ENCODE measurements around the gene ANTXR2.
"Not testable (repeated sequence)": the region's sequence is repeated elsewhere in the genome, so short reads cannot be mapped to it uniquely, and the experiment has no call there.

Gene ANTXR2

DNA sequence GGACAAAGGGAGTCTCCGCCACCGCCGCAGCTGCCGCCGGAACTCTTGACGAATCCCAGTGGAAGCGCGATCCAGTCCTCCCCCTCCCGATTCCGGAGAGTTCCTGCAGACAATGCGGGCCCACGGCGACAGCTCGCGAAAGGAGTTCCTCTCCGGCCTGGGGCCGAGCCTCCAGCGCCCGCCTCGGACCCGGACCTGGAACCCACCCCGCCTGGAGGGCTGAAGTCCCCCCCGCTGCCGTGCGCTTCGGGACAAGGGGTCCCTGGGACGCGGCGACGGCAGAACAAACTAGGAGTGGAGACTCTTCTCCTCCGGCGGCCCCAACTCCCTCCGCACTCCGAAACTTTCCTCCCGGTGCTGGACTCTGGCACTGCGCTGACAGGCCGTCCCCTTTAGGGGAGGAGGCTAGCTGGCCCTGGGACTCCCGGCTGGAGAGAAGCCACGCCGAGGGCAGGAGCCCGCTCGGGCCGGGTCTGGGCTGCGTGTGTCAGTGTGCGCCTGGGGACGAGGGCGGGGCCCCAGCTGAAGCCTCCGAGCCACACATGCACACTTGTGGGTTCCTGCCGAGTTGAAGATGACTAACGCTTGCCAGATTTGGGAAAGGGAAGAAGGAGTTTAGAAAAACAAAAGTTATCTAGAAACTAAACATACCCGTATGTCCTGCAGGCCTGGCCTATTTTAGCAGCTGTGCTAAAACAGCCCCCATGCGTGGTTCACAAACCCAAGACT lies at the start of gene ANTXR2:
Gene ANTXR2 (minus strand): TSS at position 486 of the 729 bp plus-strand sequence. CDS start 669 bp downstream, outside the sequence.
- no peaks in the 10 kb centered on the region for H3K9me3 Mint-ChIP-seq
- peaks cover 15% of the 10 kb centered on the region for H3K36me3 Mint-ChIP-seq (ENCODE audit: insufficient read depth)
- peak; percentile 39 to 47 for DNase-seq (ENCODE audit: low spot score in 2 of 2)
- H3K4me1 Mint-ChIP-seq: peaks cover 56% of the 10 kb centered on the region
- H3K27ac Mint-ChIP-seq (ENCODE audit: low read depth): peak within 1 kb of the TSS; percentile 95
- H3K27me3 Mint-ChIP-seq: no peaks in the 10 kb centered on the region
- peak within 1 kb of the TSS; percentile 94 for H3K4me3 Mint-ChIP-seq
- ATAC-seq (replicated peaks; ENCODE audit: extremely low read depth, poor library complexity, severe bottlenecking): peak; percentile 77

DNA sequence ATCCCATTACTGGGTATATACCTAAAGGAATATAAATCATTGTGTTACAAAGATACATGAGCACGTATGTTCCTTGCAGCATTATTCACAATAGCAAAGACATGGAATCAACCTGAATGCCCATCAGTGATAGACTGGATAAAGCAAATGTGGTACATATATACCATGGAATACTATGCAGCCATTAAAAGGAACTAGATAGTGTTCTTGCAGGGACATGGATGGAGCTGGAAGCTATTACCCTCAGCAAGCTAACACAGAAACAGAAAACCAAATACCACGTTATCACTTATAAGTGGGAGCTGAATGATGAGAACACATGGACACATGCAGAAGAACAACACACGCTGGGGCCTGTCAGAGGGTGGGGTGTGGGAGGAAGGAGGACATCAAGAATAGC lies 48.8 kb upstream of the ANTXR2 start:
- not testable (repeated sequence) for H3K4me3 Mint-ChIP-seq; H3K27ac Mint-ChIP-seq (ENCODE audit: low read depth); ATAC-seq (replicated peaks; ENCODE audit: extremely low read depth, poor library complexity, severe bottlenecking); DNase-seq (ENCODE audit: low spot score in 2 of 2); H3K9me3 Mint-ChIP-seq; H3K36me3 Mint-ChIP-seq (ENCODE audit: insufficient read depth)
- Mint-ChIP-seq H3K27me3 (peaks cover 12% of the 10 kb centered on the region), H3K4me1 (peaks cover 25% of the 10 kb centered on the region)

DNA sequence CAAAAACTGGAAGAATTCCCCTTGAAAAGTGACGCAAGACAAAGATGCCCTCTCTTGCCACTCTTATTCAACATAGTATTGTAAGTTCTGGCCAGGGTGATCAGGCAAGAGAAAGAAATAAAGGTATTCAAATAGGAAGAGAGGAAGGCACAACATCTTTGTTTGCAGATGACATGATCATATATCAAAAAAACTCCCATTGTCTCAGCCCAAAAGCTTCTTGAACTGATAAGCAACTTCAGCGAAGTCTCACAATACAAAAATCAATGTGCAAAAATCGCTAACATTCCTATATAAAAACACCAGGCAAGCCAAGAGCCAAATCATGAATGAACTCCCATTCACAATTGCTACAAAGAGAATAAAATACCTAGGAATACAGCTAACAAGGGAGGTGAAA lies 46.6 kb upstream of the ANTXR2 start:
- not testable (repeated sequence) for H3K36me3 Mint-ChIP-seq (ENCODE audit: insufficient read depth); H3K4me1 Mint-ChIP-seq

DNA sequence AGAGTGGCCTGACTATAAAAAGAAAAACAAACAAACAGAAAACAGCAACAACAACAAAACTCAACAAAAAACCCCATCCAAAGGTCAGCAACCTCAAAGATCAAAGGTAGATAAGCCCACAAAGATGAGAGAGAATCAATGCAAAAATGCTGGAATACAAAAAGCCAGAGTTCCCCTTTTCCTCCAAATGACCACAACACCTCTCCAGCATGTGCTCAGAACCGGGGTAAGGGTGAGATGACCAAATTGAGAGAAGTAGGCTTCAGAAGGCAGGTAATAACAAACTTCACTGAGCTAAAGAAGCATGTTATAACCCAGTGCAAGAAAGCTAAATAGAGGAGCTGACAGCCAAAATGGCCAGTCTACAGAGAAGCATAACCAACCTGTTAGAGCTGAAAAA lies 43.5 kb upstream of the ANTXR2 start:
- ATAC-seq (replicated peaks; ENCODE audit: extremely low read depth, poor library complexity, severe bottlenecking) (no peak), DNase-seq (ENCODE audit: low spot score in 2 of 2) (no peak)
- no peaks in the 10 kb centered on the region for H3K36me3 Mint-ChIP-seq (ENCODE audit: insufficient read depth)
- H3K4me3 Mint-ChIP-seq: no peak overlapping the region
- H3K27ac Mint-ChIP-seq (ENCODE audit: low read depth): no peak overlapping the region
- peaks cover 7% of the 10 kb centered on the region for H3K9me3 Mint-ChIP-seq
- H3K4me1 Mint-ChIP-seq: no peaks in the 10 kb centered on the region
- H3K27me3 Mint-ChIP-seq: peaks cover 12% of the 10 kb centered on the region

More for the DNA sequence above, 46.6 kb upstream of the ANTXR2 start:
- not testable (repeated sequence) for ATAC-seq (replicated peaks; ENCODE audit: extremely low read depth, poor library complexity, severe bottlenecking); H3K4me3 Mint-ChIP-seq; H3K9me3 Mint-ChIP-seq; DNase-seq (ENCODE audit: low spot score in 2 of 2); H3K27ac Mint-ChIP-seq (ENCODE audit: low read depth)
- peaks cover 12% of the 10 kb centered on the region for H3K27me3 Mint-ChIP-seq

DNA sequence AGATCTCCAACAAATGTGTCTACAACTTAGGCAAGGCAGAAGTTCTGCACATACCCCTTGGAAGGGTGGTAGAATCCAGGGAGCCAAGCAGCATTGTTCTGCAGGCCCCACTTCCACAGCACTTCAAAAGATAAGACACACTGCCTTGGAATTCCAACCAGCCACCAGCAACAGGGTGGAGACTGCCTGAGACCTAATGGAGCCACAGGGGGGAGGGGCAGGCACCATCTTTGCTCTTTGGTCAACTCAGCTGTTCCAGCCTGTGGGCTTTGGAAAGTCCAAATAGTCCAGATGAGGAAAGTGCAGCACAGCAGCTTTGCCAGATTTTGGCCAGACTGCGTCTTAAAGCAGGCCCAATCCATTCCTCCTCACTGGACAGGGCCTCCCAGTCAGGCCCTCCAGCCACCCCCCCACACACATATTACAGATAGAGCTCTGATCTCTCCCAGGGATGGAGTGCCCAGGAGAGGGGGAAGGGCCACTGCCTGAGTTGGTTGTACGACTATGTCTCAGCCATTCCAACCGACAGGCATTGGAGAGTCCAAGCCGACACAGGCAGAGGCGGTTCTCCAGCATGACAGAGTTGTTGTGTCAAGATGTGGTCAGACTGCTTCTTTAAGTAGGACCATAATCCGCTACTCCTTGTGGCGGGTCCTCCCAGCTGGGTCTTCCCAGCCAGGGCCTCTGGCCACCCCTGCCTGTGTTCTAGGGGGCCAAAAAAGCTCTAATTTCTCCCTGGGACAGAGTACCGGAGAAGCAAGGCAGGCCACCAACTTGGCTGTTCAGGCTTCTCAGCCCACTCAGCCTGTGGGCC lies 42.5 kb upstream of the ANTXR2 start:
- H3K4me1 Mint-ChIP-seq: no peaks in the 10 kb centered on the region
- H3K9me3 Mint-ChIP-seq: peaks cover 7% of the 10 kb centered on the region
- H3K36me3 Mint-ChIP-seq (ENCODE audit: insufficient read depth): no peaks in the 10 kb centered on the region
- H3K27ac Mint-ChIP-seq (ENCODE audit: low read depth): no peak overlapping the region
- ATAC-seq (replicated peaks; ENCODE audit: extremely low read depth, poor library complexity, severe bottlenecking) (no peak), DNase-seq (ENCODE audit: low spot score in 2 of 2) (no peak)
- no peak overlapping the region for H3K4me3 Mint-ChIP-seq
- H3K27me3 Mint-ChIP-seq: peaks cover 12% of the 10 kb centered on the region

DNA sequence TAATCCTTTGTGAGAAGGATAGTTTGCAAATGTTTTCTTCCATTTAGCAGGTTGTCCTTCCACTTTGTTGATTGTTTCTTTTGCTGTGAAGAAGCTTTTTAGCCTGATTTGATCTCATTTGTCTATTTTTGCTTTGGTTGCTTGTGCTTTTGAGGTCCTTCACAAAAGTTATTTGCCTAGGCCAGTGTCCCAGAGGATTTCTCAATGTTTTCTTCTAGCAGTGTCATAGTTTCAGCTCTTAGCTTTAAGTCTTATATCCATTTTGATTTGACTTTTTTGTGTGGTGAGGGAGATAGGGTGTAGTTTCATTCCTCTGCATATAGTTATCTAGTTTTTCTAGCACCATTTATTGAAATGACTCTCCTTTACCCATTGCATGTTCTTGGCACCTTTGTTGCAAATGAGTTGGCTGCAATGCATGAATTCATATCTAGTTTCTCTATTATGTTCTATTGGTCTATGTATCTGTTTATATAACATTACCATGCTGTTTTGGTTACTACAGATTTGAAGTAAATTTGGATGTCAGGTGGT lies 41.8 kb upstream of the ANTXR2 start:
- Mint-ChIP-seq H3K4me1 (no peaks in the 10 kb centered on the region), H3K36me3 (ENCODE audit: insufficient read depth) (no peaks in the 10 kb centered on the region), H3K4me3 (no peak overlapping the region), H3K27me3 (peaks cover 12% of the 10 kb centered on the region), H3K27ac (ENCODE audit: low read depth) (no peak overlapping the region), H3K9me3 (peaks cover 7% of the 10 kb centered on the region)
- DNase-seq (ENCODE audit: low spot score in 2 of 2) (no peak), ATAC-seq (replicated peaks; ENCODE audit: extremely low read depth, poor library complexity, severe bottlenecking) (no peak)

DNA sequence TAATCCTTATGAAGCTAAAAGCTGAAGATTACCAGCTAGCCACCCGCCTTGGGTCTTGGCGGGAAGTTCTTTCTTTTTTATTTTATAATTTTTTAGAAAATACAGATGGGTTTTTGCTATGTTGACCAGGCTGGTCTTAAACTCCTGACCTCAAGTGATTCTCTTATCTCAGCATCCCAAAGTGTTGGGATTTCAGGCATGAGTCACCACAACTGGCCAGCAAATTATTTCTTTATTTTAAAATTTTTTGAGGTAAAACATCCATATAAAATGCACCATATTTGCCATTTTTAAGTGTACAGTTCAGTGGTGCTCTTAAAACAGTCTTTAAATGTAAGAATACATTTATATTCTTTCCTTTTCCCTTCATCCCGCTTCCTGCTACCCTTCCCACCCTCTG lies 40.6 kb upstream of the ANTXR2 start:
- peaks cover 12% of the 10 kb centered on the region for H3K27me3 Mint-ChIP-seq
- H3K4me1 Mint-ChIP-seq: no peaks in the 10 kb centered on the region
- peaks cover 7% of the 10 kb centered on the region for H3K9me3 Mint-ChIP-seq
- no peak for ATAC-seq (replicated peaks; ENCODE audit: extremely low read depth, poor library complexity, severe bottlenecking)
- no peak for DNase-seq (ENCODE audit: low spot score in 2 of 2)
- H3K4me3 Mint-ChIP-seq: no peak overlapping the region
- no peaks in the 10 kb centered on the region for H3K36me3 Mint-ChIP-seq (ENCODE audit: insufficient read depth)
- no peak overlapping the region for H3K27ac Mint-ChIP-seq (ENCODE audit: low read depth)

DNA sequence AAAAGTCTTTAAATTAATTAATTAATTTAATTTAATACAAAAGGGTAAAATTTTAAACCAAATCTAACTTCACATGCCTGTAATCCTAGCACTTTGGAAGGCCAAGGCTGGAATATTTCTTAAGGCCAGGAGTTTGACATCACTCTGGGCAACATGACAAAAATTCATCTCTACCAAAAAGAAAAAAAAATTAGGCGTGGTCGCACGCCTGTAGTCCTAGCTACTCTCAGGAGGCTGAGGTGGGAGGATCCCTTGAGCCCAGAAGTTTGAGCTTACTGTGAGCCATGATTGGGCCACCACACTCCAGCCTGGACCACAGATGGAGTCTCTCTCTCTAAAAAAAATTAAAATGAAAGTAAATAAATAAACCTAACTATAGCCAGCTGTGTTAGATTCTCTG lies 39.2 kb upstream of the ANTXR2 start:
- H3K4me1 Mint-ChIP-seq: no peaks in the 10 kb centered on the region
- ATAC-seq (replicated peaks; ENCODE audit: extremely low read depth, poor library complexity, severe bottlenecking) (no peak), DNase-seq (ENCODE audit: low spot score in 2 of 2) (no peak)
- H3K27ac Mint-ChIP-seq (ENCODE audit: low read depth): no peak overlapping the region
- H3K4me3 Mint-ChIP-seq: no peak overlapping the region
- H3K9me3 Mint-ChIP-seq: peaks cover 4% of the 10 kb centered on the region
- no peaks in the 10 kb centered on the region for H3K36me3 Mint-ChIP-seq (ENCODE audit: insufficient read depth)
- peaks cover 7% of the 10 kb centered on the region for H3K27me3 Mint-ChIP-seq

DNA sequence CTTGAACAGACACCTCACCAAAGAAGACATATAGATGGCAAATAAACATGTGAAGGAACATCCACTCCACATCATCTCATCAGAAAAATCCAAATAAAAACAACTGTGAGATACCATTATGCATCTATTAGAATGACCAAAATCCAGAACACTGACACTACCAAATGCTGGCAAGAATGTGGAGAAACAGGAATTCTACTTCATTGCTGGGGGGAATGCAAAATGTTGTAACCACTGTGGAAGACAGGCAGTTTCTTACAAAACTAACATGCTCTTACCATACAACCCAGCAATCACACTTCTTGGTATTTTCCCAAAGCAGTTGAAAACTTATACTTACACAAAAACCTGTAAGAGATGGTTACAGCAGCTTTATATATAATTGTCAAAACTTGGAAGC lies 38.2 kb upstream of the ANTXR2 start:
- Mint-ChIP-seq H3K27me3 (peaks cover 17% of the 10 kb centered on the region), H3K27ac (ENCODE audit: low read depth) (no peak overlapping the region), H3K4me1 (no peaks in the 10 kb centered on the region), H3K9me3 (peaks cover 13% of the 10 kb centered on the region), H3K36me3 (ENCODE audit: insufficient read depth) (no peaks in the 10 kb centered on the region), H3K4me3 (no peak overlapping the region)
- ATAC-seq (replicated peaks; ENCODE audit: extremely low read depth, poor library complexity, severe bottlenecking) (no peak), DNase-seq (ENCODE audit: low spot score in 2 of 2) (no peak)

DNA sequence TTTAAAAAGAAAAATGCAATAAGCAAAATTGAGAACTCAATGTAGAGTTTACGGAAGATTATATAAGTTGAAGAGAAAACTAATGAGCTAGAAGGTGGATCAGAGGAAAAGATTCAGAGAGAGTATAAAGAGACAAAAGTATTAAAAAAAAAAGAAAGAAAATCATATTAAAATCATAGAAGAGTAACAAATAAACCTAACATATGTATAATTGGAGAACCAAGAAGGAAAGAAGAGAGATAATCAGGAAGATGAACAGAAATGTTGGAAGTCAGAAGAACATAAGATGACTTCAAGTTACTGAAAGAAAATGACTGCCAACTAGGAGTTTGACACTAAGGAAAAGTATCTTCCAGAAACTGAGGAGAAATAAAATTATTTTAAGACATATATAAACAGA lies 34.3 kb upstream of the ANTXR2 start:
- DNase-seq (ENCODE audit: low spot score in 2 of 2): no peak
- Mint-ChIP-seq H3K27me3 (peaks cover 20% of the 10 kb centered on the region), H3K4me1 (no peaks in the 10 kb centered on the region), H3K4me3 (no peak overlapping the region), H3K27ac (ENCODE audit: low read depth) (no peak overlapping the region), H3K36me3 (ENCODE audit: insufficient read depth) (peaks cover 2% of the 10 kb centered on the region), H3K9me3 (peaks cover 15% of the 10 kb centered on the region)
- no peak for ATAC-seq (replicated peaks; ENCODE audit: extremely low read depth, poor library complexity, severe bottlenecking)

DNA sequence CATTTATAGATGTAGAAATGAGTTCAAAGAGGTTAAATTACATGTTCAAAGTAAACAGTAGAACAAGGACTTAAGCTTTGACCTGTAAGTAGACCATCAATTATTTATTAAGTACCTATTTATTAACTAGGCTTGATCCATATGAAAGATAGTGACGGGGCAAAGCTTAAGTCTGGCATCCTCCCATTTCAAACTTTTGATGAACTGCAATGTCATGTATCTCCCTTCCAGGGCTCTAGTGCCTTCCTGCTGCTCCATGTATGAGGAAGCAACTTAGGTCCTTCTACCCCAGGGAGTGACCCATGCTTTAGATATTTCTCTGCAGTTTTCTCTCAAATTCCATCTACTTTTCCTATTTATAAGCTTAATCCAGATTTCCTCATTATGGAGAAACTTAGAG lies 31.9 kb upstream of the ANTXR2 start:
- Mint-ChIP-seq H3K36me3 (ENCODE audit: insufficient read depth) (peaks cover 2% of the 10 kb centered on the region), H3K27me3 (peaks cover 21% of the 10 kb centered on the region), H3K4me3 (no peak overlapping the region), H3K9me3 (peaks cover 15% of the 10 kb centered on the region), H3K4me1 (no peaks in the 10 kb centered on the region), H3K27ac (ENCODE audit: low read depth) (no peak overlapping the region)
- ATAC-seq (replicated peaks; ENCODE audit: extremely low read depth, poor library complexity, severe bottlenecking): no peak
- no peak for DNase-seq (ENCODE audit: low spot score in 2 of 2)

DNA sequence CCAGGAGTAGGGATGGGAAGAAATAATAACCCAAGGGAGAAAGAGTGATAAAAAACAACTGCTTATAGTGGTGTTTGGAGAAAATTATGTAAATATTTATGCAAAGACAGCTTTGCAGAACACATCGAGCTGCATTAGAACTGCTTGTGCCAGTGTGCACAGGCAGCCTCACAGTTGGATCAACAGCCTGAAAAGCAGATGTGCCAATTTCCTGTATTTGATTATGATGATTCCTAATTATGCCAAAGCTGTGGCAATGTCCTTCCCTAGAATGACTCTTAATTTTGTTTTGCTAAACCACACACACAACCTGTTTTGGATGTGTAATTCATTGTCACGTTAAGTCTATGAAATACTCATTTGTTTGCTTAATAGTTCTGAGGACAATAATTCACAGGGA lies 30.6 kb upstream of the ANTXR2 start:
- H3K4me1 Mint-ChIP-seq: no peaks in the 10 kb centered on the region
- no peak overlapping the region for H3K4me3 Mint-ChIP-seq
- H3K36me3 Mint-ChIP-seq (ENCODE audit: insufficient read depth): peaks cover 2% of the 10 kb centered on the region
- DNase-seq (ENCODE audit: low spot score in 2 of 2): no peak
- H3K9me3 Mint-ChIP-seq: peaks cover 15% of the 10 kb centered on the region
- ATAC-seq (replicated peaks; ENCODE audit: extremely low read depth, poor library complexity, severe bottlenecking): no peak
- H3K27me3 Mint-ChIP-seq: peaks cover 34% of the 10 kb centered on the region
- H3K27ac Mint-ChIP-seq (ENCODE audit: low read depth): no peak overlapping the region

DNA sequence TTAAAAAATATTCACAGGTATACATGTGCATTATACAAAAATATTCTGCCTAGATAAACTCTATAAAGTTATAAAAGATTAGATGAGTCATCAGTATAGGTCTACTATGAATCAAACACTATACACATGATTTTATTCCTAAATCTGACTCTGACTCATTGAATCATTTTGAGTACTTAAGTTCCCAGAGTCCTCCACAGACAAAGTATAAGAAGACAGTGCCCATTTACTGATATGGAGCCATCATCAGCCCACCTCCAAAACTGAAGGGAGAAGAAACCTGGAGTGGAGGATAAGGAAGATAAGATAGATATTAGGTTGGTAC lies 28.7 kb upstream of the ANTXR2 start:
- DNase-seq (ENCODE audit: low spot score in 2 of 2) (no peak), ATAC-seq (replicated peaks; ENCODE audit: extremely low read depth, poor library complexity, severe bottlenecking) (no peak)
- no peak overlapping the region for H3K4me3 Mint-ChIP-seq
- peaks cover 32% of the 10 kb centered on the region for H3K27me3 Mint-ChIP-seq
- peaks cover 6% of the 10 kb centered on the region for H3K9me3 Mint-ChIP-seq
- peaks cover 2% of the 10 kb centered on the region for H3K36me3 Mint-ChIP-seq (ENCODE audit: insufficient read depth)
- no peaks in the 10 kb centered on the region for H3K4me1 Mint-ChIP-seq
- H3K27ac Mint-ChIP-seq (ENCODE audit: low read depth): no peak overlapping the region

Measured in central memory CD8-positive, alpha-beta T cell (primary cell).